H1 (cell line): ENCODE data around the gene BCAR3. TPM values are rescaled to one million over a fixed set of nuclear protein-coding genes. Genes with fewer than 3 reads are reported as not detected.

Experiments
- CTCF ChIA-PET: fragments of 300-600 bp; sonication (Branson Sonifier 250); formaldehyde crosslinking; loops from one replicate; lab custom pipeline; 2021; ENCODE audit not compliant: partially characterized antibody; lab: Charles Lee
- POLR2A ChIA-PET: fragments of 300-600 bp; sonication (Branson Sonifier 250); formaldehyde crosslinking; loops from one replicate; lab custom pipeline; 2021; ENCODE audit warnings: inconsistent platforms; ENCODE audit not compliant: partially characterized antibody; lab: Charles Lee
- DNase-seq, 2 experiments: peaks; one replicate each; pipeline versions ENCODE4 v3.0.0 to v3.0.0-alpha.2; 2010 to 2022; ENCODE audit warnings: low spot score in 2 of 2, low read depth in 1 of 2, mixed read lengths in 1 of 2
- FAIRE-seq: peaks from 2 replicates; lab custom pipeline; 2011; peaks lifted over from hg19 to GRCh38; lab: Jason Lieb, UNC
- H2AFZ ChIP-seq: 2 replicates; pipeline ENCODE4 v1.8.1; 2012; ENCODE audit warnings: low read length, inconsistent platforms
- H2AK5ac ChIP-seq: 2 replicates; pipeline ENCODE4 v1.6.1; 2013; ENCODE audit warnings: low read depth, low read length
- H2BK120ac ChIP-seq: replicated peaks from 2 replicates; pipeline ENCODE3; 2013; ENCODE audit warnings: low read depth, low read length, inconsistent platforms
- H2BK12ac ChIP-seq: 2 replicates; pipeline ENCODE4 v1.6.1; 2013; ENCODE audit warnings: low read depth, low read length
- H2BK15ac ChIP-seq: 2 replicates; pipeline ENCODE4 v1.6.1; 2013; ENCODE audit warnings: low read length
- H2BK20ac ChIP-seq: 2 replicates; pipeline ENCODE4 v1.6.1; 2013; ENCODE audit warnings: low read length
- H2BK5ac ChIP-seq: 2 replicates; pipeline ENCODE4 v1.6.1; 2013; ENCODE audit warnings: low read depth, low read length
- H3K14ac ChIP-seq: 2 replicates; pipeline ENCODE4 v1.6.1; 2013; ENCODE audit warnings: inconsistent platforms; ENCODE audit not compliant: insufficient read length
- H3K18ac ChIP-seq: 2 replicates; pipeline ENCODE4 v1.6.1; 2013; ENCODE audit warnings: low read length; ENCODE audit errors: extremely low read depth
- H3K23ac ChIP-seq: 2 replicates; pipeline ENCODE4 v1.6.1; 2013; ENCODE audit warnings: inconsistent platforms; ENCODE audit not compliant: insufficient read length
- H3K23me2 ChIP-seq: 2 replicates; pipeline ENCODE4 v1.6.1; 2013; ENCODE audit warnings: low read depth, low read length
- H3K27ac ChIP-seq: 2 replicates; pipeline ENCODE4 v1.6.1; 2011; ENCODE audit warnings: low read depth, low read length, inconsistent platforms
- H3K27me3 ChIP-seq, 4 experiments: replicated peaks in 1 of 4; 1 replicate in 1 of 4; 2 replicates in 3 of 4; pipeline versions ENCODE4 v1.6.1 to v1.8.1; 2011 to 2013; ENCODE audit warnings: low read length in 3 of 4, mild to moderate bottlenecking in 3 of 4, inconsistent platforms in 2 of 4, mixed read lengths in 2 of 4, moderate library complexity in 1 of 4; ENCODE audit not compliant: control insufficient read depth in 3 of 4, insufficient read depth in 3 of 4; ENCODE audit errors: extremely low read depth in 1 of 4
- H3K36me3 ChIP-seq, 4 experiments: 2 replicates each; pipeline versions ENCODE4 v1.6.1 to v1.8.1; 2011 to 2013; ENCODE audit warnings: mild to moderate bottlenecking in 4 of 4, low read length in 3 of 4, moderate library complexity in 2 of 4, control low read depth in 1 of 4, inconsistent platforms in 1 of 4; ENCODE audit not compliant: insufficient read depth in 4 of 4, control insufficient read depth in 2 of 4
- H3K4ac ChIP-seq: replicated peaks from 2 replicates; pipeline ENCODE3; 2013; ENCODE audit warnings: low read length, low read depth, mixed read lengths, inconsistent platforms; ENCODE audit not compliant: insufficient read length
- H3K4me1 ChIP-seq, 4 experiments: replicated peaks in 1 of 4; 1 replicate in 1 of 4; 2 replicates in 3 of 4; pipeline versions ENCODE4 v1.6.1 to v1.8.1; 2011 to 2013; ENCODE audit warnings: low read length in 3 of 4, inconsistent platforms in 2 of 4, mixed read lengths in 1 of 4; ENCODE audit not compliant: insufficient read depth in 4 of 4, control insufficient read depth in 3 of 4
- H3K4me2 ChIP-seq, 2 experiments: 2 replicates each; pipeline versions ENCODE4 v1.6.1 to v1.8.1; 2011 to 2013; ENCODE audit warnings: low read depth in 2 of 2, low read length in 2 of 2, control low read depth in 1 of 2, inconsistent platforms in 1 of 2, mild to moderate bottlenecking in 1 of 2; ENCODE audit not compliant: insufficient read depth in 1 of 2
- H3K4me3 ChIP-seq, 4 experiments: fragments of 200-600, 300-600 bp in 1 of 4; sonication (generic), shearing (Covaris generic), sonication (Bioruptor Twin) in 1 of 4; 2 replicates each; pipeline versions ENCODE4 v1.5.1 to v1.8.1; 2011 to 2016; ENCODE audit warnings: low read length in 4 of 4, low read depth in 3 of 4, control low read depth in 2 of 4, inconsistent platforms in 2 of 4, mild to moderate bottlenecking in 2 of 4, mixed read lengths in 1 of 4, moderate library complexity in 1 of 4; ENCODE audit not compliant: insufficient read depth in 2 of 4; ENCODE audit errors: extremely low read depth in 1 of 4
- H3K56ac ChIP-seq: replicated peaks from 2 replicates; pipeline ENCODE3; 2013; ENCODE audit warnings: low read depth, mild to moderate bottlenecking, mixed read lengths, low read length, inconsistent platforms; ENCODE audit not compliant: insufficient read length
- H3K79me1 ChIP-seq: 2 replicates; pipeline ENCODE4 v1.6.1; 2013; ENCODE audit warnings: low read depth, low read length, control low read depth
- H3K79me2 ChIP-seq, 2 experiments: 2 replicates each; pipeline versions ENCODE4 v1.6.1 to v1.8.1; 2012 to 2013; ENCODE audit warnings: low read length in 2 of 2, mild to moderate bottlenecking in 2 of 2, inconsistent platforms in 1 of 2; ENCODE audit not compliant: insufficient read depth in 2 of 2, control insufficient read depth in 1 of 2
- H3K9ac ChIP-seq, 4 experiments: replicated peaks in 1 of 4; 1 replicate in 1 of 4; 2 replicates in 3 of 4; pipeline versions ENCODE4 v1.6.1 to v1.8.1; 2011 to 2013; ENCODE audit warnings: low read depth in 3 of 4, low read length in 3 of 4, control low read depth in 2 of 4, mild to moderate bottlenecking in 2 of 4, moderate library complexity in 2 of 4, inconsistent platforms in 1 of 4; ENCODE audit errors: extremely low read depth in 1 of 4
- H3K9me3 ChIP-seq, 2 experiments: 2 replicates each; pipeline versions ENCODE4 v1.6.1 to v1.8.1; 2012 to 2013; ENCODE audit warnings: mild to moderate bottlenecking in 2 of 2, moderate library complexity in 2 of 2, control low read depth in 1 of 2, inconsistent platforms in 1 of 2, low read depth in 1 of 2, low read length in 1 of 2, mixed read lengths in 1 of 2; ENCODE audit not compliant: insufficient read depth in 2 of 2
- H4K20me1 ChIP-seq, 2 experiments: replicated peaks in 1 of 2; 2 replicates each; pipeline versions ENCODE3 to v1.8.1; 2011 to 2013; ENCODE audit warnings: inconsistent platforms in 2 of 2, low read length in 2 of 2, mild to moderate bottlenecking in 1 of 2; ENCODE audit not compliant: insufficient read depth in 2 of 2, control insufficient read depth in 1 of 2
- H4K5ac ChIP-seq: 2 replicates; pipeline ENCODE4 v1.6.1; 2013; ENCODE audit warnings: low read length, low read depth, mixed read lengths, inconsistent platforms; ENCODE audit not compliant: insufficient read length
- H4K8ac ChIP-seq: 2 replicates; pipeline ENCODE4 v1.8.0; 2013; ENCODE audit warnings: mild to moderate bottlenecking, moderate library complexity, low read length, inconsistent platforms; ENCODE audit not compliant: insufficient read depth; ENCODE audit errors: extremely low read depth
- H4K91ac ChIP-seq: replicated peaks from 2 replicates; pipeline ENCODE3; 2013; ENCODE audit warnings: low read length, mixed read lengths, inconsistent platforms; ENCODE audit not compliant: insufficient read length
- BRCA1 ChIP-seq: IDR thresholded peaks from 2 replicates; pipeline ENCODE4 v1.6.1; 2012; ENCODE audit warnings: low read depth, low read length, improper control_type of control experiment
- CEBPB ChIP-seq: IDR thresholded peaks from 2 replicates; pipeline ENCODE4 v1.6.1; 2012; ENCODE audit warnings: low read depth, low read length
- CHD1 ChIP-seq: IDR thresholded peaks from 2 replicates; pipeline ENCODE4 v1.6.1; 2012; ENCODE audit warnings: low read depth, low read length, improper control_type of control experiment
- CHD2 ChIP-seq: IDR thresholded peaks from 2 replicates; pipeline ENCODE4 v1.6.1; 2012; ENCODE audit warnings: low read length, improper control_type of control experiment
- EP300 ChIP-seq, 2 experiments: IDR thresholded peaks; 1 replicate in 1 of 2; 2 replicates in 1 of 2; pipeline ENCODE4 v1.6.1; 2011 to 2012; ENCODE audit warnings: low read depth in 2 of 2, low read length in 2 of 2, mild to moderate bottlenecking in 2 of 2, borderline replicate concordance in 1 of 2, inconsistent platforms in 1 of 2, moderate library complexity in 1 of 2
- EZH2 ChIP-seq: fragments of 200-600 bp; sonication (generic); IDR thresholded peaks from 2 replicates; pipeline ENCODE4 v1.7.1; 2012; ENCODE audit warnings: low read depth, mild to moderate bottlenecking, moderate library complexity, low read length, inconsistent platforms; ENCODE audit not compliant: severe bottlenecking
- GABPA ChIP-seq: IDR thresholded peaks from 2 replicates; pipeline ENCODE4 v1.6.1; 2011; ENCODE audit warnings: mild to moderate bottlenecking, low read length, moderate library complexity, borderline replicate concordance; ENCODE audit not compliant: insufficient read depth
- KDM1A ChIP-seq: fragments of 200-600, 300-600 bp; sonication (generic); IDR thresholded peaks from 2 replicates; pipeline ENCODE4 v1.7.1; 2016; ENCODE audit warnings: mild to moderate bottlenecking, low read length, borderline replicate concordance
- KDM5A ChIP-seq: fragments of 200-600 bp; IDR thresholded peaks from 2 replicates; pipeline ENCODE4 v1.7.1; 2012; ENCODE audit warnings: mild to moderate bottlenecking, low read length, inconsistent platforms, mixed read lengths
- PHF8 ChIP-seq: fragments of 200-600 bp; sonication (generic); conservative IDR thresholded peaks from 2 replicates; pipeline ENCODE4 v1.7.1; 2012; ENCODE audit warnings: low read depth, mild to moderate bottlenecking, inconsistent platforms, low read length, moderate library complexity
- RAD21 ChIP-seq, 2 experiments: IDR thresholded peaks in 1 of 2; conservative IDR thresholded peaks in 1 of 2; 2 replicates each; pipeline ENCODE4 v1.6.1; 2011; ENCODE audit warnings: low read depth in 2 of 2, low read length in 2 of 2, improper control_type of control experiment in 1 of 2, inconsistent platforms in 1 of 2, mild to moderate bottlenecking in 1 of 2, moderate library complexity in 1 of 2
- RXRA ChIP-seq: IDR thresholded peaks from 2 replicates; pipeline ENCODE4 v1.6.1; 2011; ENCODE audit warnings: low read depth, mild to moderate bottlenecking, low read length, moderate library complexity; ENCODE audit not compliant: insufficient read depth
- SIRT6 ChIP-seq: IDR thresholded peaks from one replicate; pipeline ENCODE4 v1.7.1; 2012; ENCODE audit warnings: low read length, inconsistent platforms
- WGBS, 2 experiments: shearing (Covaris generic) in 1 of 2; methylation state at CpG; one replicate each; pipeline versions ENCODE4 v1.1.6 to v1.1.7; 2013 to 2015; ENCODE audit warnings: low lambda C conversion rate in 2 of 2, mixed read lengths in 2 of 2, inconsistent platforms in 1 of 2, low coverage in 1 of 2, missing lambda C conversion rate in 1 of 2; ENCODE audit not compliant: insufficient replicate concordance in 2 of 2, insufficient coverage in 1 of 2, insufficient read length in 1 of 2; ENCODE audit errors: extremely low coverage in 1 of 2, missing lambda C conversion rate in 1 of 2; 5-methylcytosine and 5-hydroxymethylcytosine counted together
- polyA plus RNA-seq, 7 experiments: library from polyadenylated mRNA; depleted of rRNA in 3 of 7; stranded (reverse) in 5 of 7; unstranded in 2 of 7; fragments of >200 nt in 5 of 7; fragments of 200-250 nt in 2 of 7; gene quantifications; 1 replicate in 5 of 7; 2 replicates in 1 of 7; 4 replicates in 1 of 7; pipeline versions ENCODE4 v1.2.1 to v1.2.3, GENCODE V29; 2011 to 2013; ENCODE audit warnings: missing spikeins in 2 of 7, mixed read lengths in 2 of 7
- total RNA-seq: library from RNA; stranded (reverse); fragmentation: NEBNext Ultra II Directional; extraction: Animal tissue kit (Norgen Biotek cat#: 25700); gene quantifications from 2 replicates; pipeline ENCODE4 v1.2.1, GENCODE V29; 2021

BCAR3 gene
- total and polyA plus RNA-seq, 2 of the 8 experiments (the other 6 are each of a cell fraction or from before 2014, with no cell fraction given), result 5.6 to 9.2 TPM

GRCh38 chr1:93729502-93729901, 47.9 kb upstream of the BCAR3 start:
- 86% methylated on average over 4 of the region's 4 CpGs; no CpG with 5 or more reads in 1 of the 2 experiments for WGBS, 2 experiments
- Histone ChIP-seq H4K91ac (no peak overlapping the region), H3K4me3 (no peak overlapping the region), H3K27me3 (peaks cover 0 to 2% (median 0%) of the 10 kb centered on the region in 4 experiments; a peak in 1 of 7 replicates), H3K23ac (no peak overlapping the region), H3K9me3 (no peaks in the 10 kb centered on the region), H3K4ac (no peak overlapping the region), H3K56ac (no peak overlapping the region), H3K4me2 (no peak overlapping the region), H3K79me1 (no peaks in the 10 kb centered on the region), H3K27ac (no peak overlapping the region), H2BK120ac (no peak overlapping the region), H3K18ac (no peak overlapping the region), H2AK5ac (no peak overlapping the region), H2BK12ac (no peak overlapping the region), H4K5ac (no peak overlapping the region), H3K36me3 (no peaks in the 10 kb centered on the region), H4K20me1 (no peaks in the 10 kb centered on the region), H2BK5ac (no peak overlapping the region), H3K9ac (no peak overlapping the region), H3K4me1 (peaks cover 0 to 6% (median 1%) of the 10 kb centered on the region in 4 experiments; a peak in 2 of 7 replicates), H2AFZ (no peak overlapping the region), H3K79me2 (no peaks in the 10 kb centered on the region), H2BK15ac (no peak overlapping the region), H2BK20ac (no peak overlapping the region), H3K23me2 (no peaks in the 10 kb centered on the region), H3K14ac (no peak overlapping the region), H4K8ac (no peak overlapping the region)
- no peak for TF ChIP-seq EZH2
- no peak for TF ChIP-seq RXRA
- TF ChIP-seq KDM1A, result no peak
- no peak for TF ChIP-seq CHD1
- TF ChIP-seq CHD2, result no peak
- TF ChIP-seq RAD21 (IDR thresholded peaks at IDR 0.05 in 1 of 2, conservative IDR thresholded peaks at IDR 0.05 in 1 of 2; ENCODE audit: low read depth in 2 of 2, low read length in 2 of 2), result no peak
- TF ChIP-seq BRCA1, result no peak
- TF ChIP-seq EP300 (IDR thresholded peaks at IDR 0.05; ENCODE audit: borderline replicate concordance in 1 of 2, low read depth in 2 of 2, low read length in 2 of 2), result no peak
- TF ChIP-seq SIRT6, result no peak
- no peak for TF ChIP-seq PHF8
- TF ChIP-seq CEBPB, result no peak
- no peak for TF ChIP-seq KDM5A
- no peak for TF ChIP-seq GABPA
- DNase-seq (no peak), FAIRE-seq (no peak)
- ChIA-PET CTCF (interaction anchor here (0.7 to 2.2 kb wide), 2 partner anchors 13 to 20 kb away, joined by 3 to 6 read pairs; no protein-coding TSS in a partner anchor), POLR2A (no interaction called here)
